ENCODE results near the gene TTC7B. TPM values are rescaled to one million over a fixed set of nuclear protein-coding genes. Genes with fewer than 3 reads are reported as not detected.

TTC7B gene
- total RNA-seq, 4 donors from 2014 or later: 35.0 to 78.7 (median 36.8) TPM

- in situ Hi-C loops (cut with MboI; ENCODE audit: low sequenced_read_pairs in 4 of 4): no loop called here
- intact Hi-C loops (cut with DNase I; ENCODE audit: low total_unique reads): no loop called here
- Histone ChIP-seq H3K27ac (no peak overlapping the region), H3K4me3 (no peak overlapping the region), H3K4me1 (no peaks in the 10 kb centered on the region), H3K36me3 (peaks cover 0 to 36% of the 10 kb centered on the region in 2 donors), H3K9me3 (no peaks in the 10 kb centered on the region), H3K27me3 (no peaks in the 10 kb centered on the region)
- ATAC-seq (no peak), DNase-seq (no peak)
- TF ChIP-seq POLR2A (IDR thresholded peaks at IDR 0.05) (no peak), CTCF (IDR thresholded peaks at IDR 0.05 in 4 of 5, conservative IDR thresholded peaks at IDR 0.05 in 1 of 5) (no peak)
Measured at GRCh38 chr14:90782892-90783291, 33.3 kb downstream of the TTC7B start.

GRCh38 chr14:90781876-90782275, 34.4 kb downstream of the TTC7B start:
- Histone ChIP-seq H3K4me1 (no peaks in the 10 kb centered on the region), H3K4me3 (no peak overlapping the region), H3K27me3 (no peaks in the 10 kb centered on the region), H3K27ac (no peak overlapping the region), H3K36me3 (peaks cover 0 to 43% of the 10 kb centered on the region in 2 donors), H3K9me3 (no peaks in the 10 kb centered on the region)
- intact Hi-C loops (cut with DNase I; ENCODE audit: low total_unique reads) (no loop called here), in situ Hi-C loops (cut with MboI; ENCODE audit: low sequenced_read_pairs in 4 of 4) (no loop called here)
- ATAC-seq (no peak), DNase-seq (no peak)
- TF ChIP-seq POLR2A (IDR thresholded peaks at IDR 0.05): no peak
- TF ChIP-seq CTCF (IDR thresholded peaks at IDR 0.05 in 4 of 5, conservative IDR thresholded peaks at IDR 0.05 in 1 of 5): no peak

- H3K27ac ChIP-seq: no peak overlapping the region
- intact Hi-C loops (cut with DNase I; ENCODE audit: low total_unique reads): no loop called here
- in situ Hi-C loops (cut with MboI; ENCODE audit: low sequenced_read_pairs in 4 of 4): no loop called here
- TF ChIP-seq CTCF (IDR thresholded peaks at IDR 0.05 in 4 of 5, conservative IDR thresholded peaks at IDR 0.05 in 1 of 5) (no peak), POLR2A (IDR thresholded peaks at IDR 0.05) (no peak)
- H3K4me3 ChIP-seq: no peak overlapping the region
- no peaks in the 10 kb centered on the region for H3K27me3 ChIP-seq
- no peaks in the 10 kb centered on the region for H3K4me1 ChIP-seq
- ATAC-seq (no peak), DNase-seq (no peak)
- H3K36me3 ChIP-seq: peaks cover 0 to 43% of the 10 kb centered on the region in 2 donors
- no peaks in the 10 kb centered on the region for H3K9me3 ChIP-seq
Measured at GRCh38 chr14:90781344-90781761, 34.9 kb downstream of the TTC7B start.

GRCh38 chr14:90780519-90780918, 35.7 kb downstream of the TTC7B start:
- no peak overlapping the region for H3K4me3 ChIP-seq
- ATAC-seq: no peak
- DNase-seq: no peak
- TF ChIP-seq CTCF (IDR thresholded peaks at IDR 0.05 in 4 of 5, conservative IDR thresholded peaks at IDR 0.05 in 1 of 5) (no peak), POLR2A (IDR thresholded peaks at IDR 0.05) (no peak)
- intact Hi-C loops (cut with DNase I; ENCODE audit: low total_unique reads) (no loop called here), in situ Hi-C loops (cut with MboI; ENCODE audit: low sequenced_read_pairs in 4 of 4) (no loop called here)
- peaks cover 0 to 39% of the 10 kb centered on the region in 2 donors for H3K36me3 ChIP-seq
- no peaks in the 10 kb centered on the region for H3K4me1 ChIP-seq
- no peaks in the 10 kb centered on the region for H3K27me3 ChIP-seq
- H3K27ac ChIP-seq: no peak overlapping the region
- H3K9me3 ChIP-seq: no peaks in the 10 kb centered on the region

- in situ Hi-C loops (cut with MboI; ENCODE audit: low sequenced_read_pairs in 4 of 4): no loop called here
- Histone ChIP-seq H3K27ac (no peak overlapping the region), H3K9me3 (no peaks in the 10 kb centered on the region), H3K36me3 (peaks cover 0 to 33% of the 10 kb centered on the region in 2 donors), H3K4me1 (no peaks in the 10 kb centered on the region), H3K27me3 (no peaks in the 10 kb centered on the region), H3K4me3 (no peak overlapping the region)
- ATAC-seq (no peak), DNase-seq (no peak)
- no peak for TF ChIP-seq CTCF (IDR thresholded peaks at IDR 0.05 in 4 of 5, conservative IDR thresholded peaks at IDR 0.05 in 1 of 5)
- TF ChIP-seq POLR2A (IDR thresholded peaks at IDR 0.05): no peak
- intact Hi-C loops (cut with DNase I; ENCODE audit: low total_unique reads): no loop called here
Measured at GRCh38 chr14:90778571-90779255, 37.5 kb downstream of the TTC7B start.

All from gastrocnemius medialis (tissue), 4 donors.